Activated CD4-positive, alpha-beta T cell treated with anti-CD3 and anti-CD28 coated beads, Interleukin-2, amount 10 ng/mL, durations not matched to agents 24 days and 14 days (primary cell): Measurements from ENCODE around the gene MAP7D3. TPM values are rescaled to one million over a fixed set of nuclear protein-coding genes. Genes with fewer than 3 reads are reported as not detected.
"Not testable (repeated sequence)": the region's sequence is repeated elsewhere in the genome, so short reads cannot be mapped to it uniquely, and the experiment has no call there.

Experiments used
- DNase-seq: peaks from one replicate; pipeline ENCODE4 v3.0.0; 2022
- H3K27ac Mint-ChIP-seq: one replicate; pipeline ENCODE4 v1.8.0; 2022; ENCODE audit warnings: mild to moderate bottlenecking, mixed read lengths
- H3K27me3 Mint-ChIP-seq: one replicate; pipeline ENCODE4 v1.8.0; 2022; ENCODE audit warnings: mixed read lengths
- H3K36me3 Mint-ChIP-seq: one replicate; pipeline ENCODE4 v1.8.0; 2022; ENCODE audit warnings: low read depth, mild to moderate bottlenecking, mixed read lengths
- H3K4me1 Mint-ChIP-seq: one replicate; pipeline ENCODE4 v1.8.0; 2021; ENCODE audit warnings: mixed read lengths
- H3K4me3 Mint-ChIP-seq: one replicate; pipeline ENCODE4 v1.8.0; 2022; ENCODE audit warnings: mild to moderate bottlenecking, moderate library complexity, mixed read lengths
- H3K9me3 Mint-ChIP-seq: one replicate; pipeline ENCODE4 v1.8.0; 2021; ENCODE audit warnings: mixed read lengths
- intact Hi-C: fragments of 100-400 bp; cut with micrococcal nuclease; formaldehyde crosslinking; loops from one replicate; pipeline ENCODE4 v1.15.1; 2023
- total RNA-seq: library from RNA; stranded (reverse); gene quantifications from 2 replicates; pipeline ENCODE4 v1.2.3, GENCODE V29; 2022

MAP7D3 gene
- total RNA-seq, 1 donor from 2014 or later, result 26.7 TPM

- Mint-ChIP-seq H3K4me1 (no peaks in the 10 kb centered on the region), H3K4me3 (no peak overlapping the region), H3K27ac (no peak overlapping the region), H3K27me3 (no peaks in the 10 kb centered on the region), H3K9me3 (no peaks in the 10 kb centered on the region), H3K36me3 (peaks cover 2% of the 10 kb centered on the region)
- DNase-seq, result no peak
- intact Hi-C loops, result no loop called here
These were observed 74.8 kb downstream of the MAP7D3 start for GRCh38 chrX:136176399-136176825.

DNA sequence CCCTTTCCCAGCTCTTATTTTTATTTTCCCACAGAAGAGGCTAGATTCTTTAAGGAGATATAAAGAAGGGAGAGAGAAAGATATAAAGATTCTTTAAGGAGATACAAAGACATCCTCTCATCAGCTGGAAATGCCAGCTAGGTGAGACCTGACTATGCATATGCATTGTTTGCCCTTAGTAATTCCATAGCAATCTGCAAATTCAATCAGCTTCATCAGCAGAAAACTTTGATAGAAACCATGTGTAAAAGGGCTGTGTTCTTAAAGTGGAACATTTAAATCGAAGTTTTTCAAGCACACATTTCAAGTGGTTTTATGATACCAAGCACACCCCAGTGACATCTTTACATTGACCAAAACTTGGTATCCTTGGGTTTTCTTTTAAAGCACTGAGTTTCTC, 79.8 kb downstream of the MAP7D3 start:
- Mint-ChIP-seq H3K36me3 (peaks cover 2% of the 10 kb centered on the region), H3K27me3 (no peaks in the 10 kb centered on the region), H3K27ac (no peak overlapping the region), H3K4me1 (no peaks in the 10 kb centered on the region), H3K4me3 (no peak overlapping the region), H3K9me3 (no peaks in the 10 kb centered on the region)
- intact Hi-C loops, result no loop called here
- DNase-seq, result no peak

DNA sequence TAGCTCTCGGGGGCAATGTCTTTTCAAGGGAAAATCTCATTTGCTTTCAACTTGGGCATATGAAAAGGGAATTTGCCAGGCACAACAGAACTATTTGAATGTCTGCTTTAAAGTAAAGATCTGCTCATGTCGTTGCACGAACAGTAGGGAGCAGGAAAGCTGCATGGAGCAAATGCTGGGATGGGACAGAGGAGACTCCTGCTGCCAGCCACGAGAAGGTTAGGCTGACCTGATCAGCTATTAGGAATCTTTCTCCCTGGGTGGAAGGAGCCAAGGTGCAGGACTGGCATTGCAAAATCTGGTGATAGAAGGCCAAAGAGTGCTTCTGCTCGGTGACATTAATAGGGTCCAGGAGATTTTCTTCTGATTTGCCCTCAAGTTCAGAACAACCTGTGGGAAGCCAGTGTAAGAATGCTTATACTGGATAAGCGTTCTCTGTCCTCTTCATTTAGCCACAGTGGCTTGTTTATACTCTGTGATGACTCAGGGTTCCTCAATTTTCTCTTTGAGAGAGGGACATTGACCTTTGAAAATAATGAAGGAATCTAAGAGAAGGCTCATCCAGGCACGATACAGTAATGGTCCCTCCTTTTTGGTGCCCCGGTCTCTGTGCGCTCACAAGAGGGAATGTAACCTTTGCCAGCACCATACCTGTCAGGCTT, 80.9 kb downstream of the MAP7D3 start:
- Mint-ChIP-seq H3K4me3 (no peak overlapping the region), H3K27me3 (no peaks in the 10 kb centered on the region), H3K9me3 (no peaks in the 10 kb centered on the region), H3K36me3 (no peaks in the 10 kb centered on the region), H3K4me1 (no peaks in the 10 kb centered on the region), H3K27ac (no peak overlapping the region)
- DNase-seq, result no peak
- intact Hi-C loops, result no loop called here

GRCh38 chrX:136168929-136169735, 82.1 kb downstream of the MAP7D3 start:
- DNase-seq, result no peak
- H3K27ac Mint-ChIP-seq, result no peak overlapping the region
- no peaks in the 10 kb centered on the region for H3K36me3 Mint-ChIP-seq
- H3K4me1 Mint-ChIP-seq, result no peaks in the 10 kb centered on the region
- intact Hi-C loops, result loop anchor here (10.0 kb wide), 1 partner anchor 96 kb away; no protein-coding TSS in a partner anchor
- no peaks in the 10 kb centered on the region for H3K27me3 Mint-ChIP-seq
- no peaks in the 10 kb centered on the region for H3K9me3 Mint-ChIP-seq
- H3K4me3 Mint-ChIP-seq, result no peak overlapping the region

DNA sequence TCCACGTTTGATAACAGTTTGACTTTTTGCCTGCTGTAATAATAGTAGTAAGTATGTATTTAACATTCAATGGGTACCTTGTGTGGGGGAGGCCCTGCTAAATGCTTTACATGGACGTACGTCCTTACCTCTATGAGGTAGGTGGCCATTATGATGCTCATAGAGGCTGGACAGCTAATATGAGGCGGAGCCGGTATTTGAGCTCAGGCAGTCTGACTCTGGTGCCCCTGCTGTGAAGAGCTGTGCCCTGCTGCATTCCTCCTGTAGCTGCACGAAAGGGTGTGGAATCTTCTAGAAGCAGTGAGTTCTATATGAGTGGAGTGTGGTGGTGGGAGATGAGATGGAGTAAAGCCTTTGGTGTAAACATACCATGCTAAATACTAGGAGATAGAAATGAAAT, 83.2 kb downstream of the MAP7D3 start:
- not testable (repeated sequence) for H3K27me3 Mint-ChIP-seq, H3K27ac Mint-ChIP-seq, H3K4me3 Mint-ChIP-seq, H3K4me1 Mint-ChIP-seq, DNase-seq, H3K36me3 Mint-ChIP-seq, H3K9me3 Mint-ChIP-seq
- intact Hi-C loops, result loop anchor here (10.0 kb wide), 1 partner anchor 97 kb away; no protein-coding TSS in a partner anchor

GRCh38 chrX:136166221-136166855, 84.9 kb downstream of the MAP7D3 start:
- Mint-ChIP-seq H3K4me3 (no peak overlapping the region), H3K27ac (no peak overlapping the region), H3K9me3 (no peaks in the 10 kb centered on the region), H3K4me1 (peaks cover 2% of the 10 kb centered on the region), H3K27me3 (no peaks in the 10 kb centered on the region), H3K36me3 (no peaks in the 10 kb centered on the region)
- DNase-seq, result peak; percentile 58
- intact Hi-C loops, result loop anchor here (10.0 kb wide), 1 partner anchor 98 kb away; no protein-coding TSS in a partner anchor

GRCh38 chrX:136165406-136165805, 85.8 kb downstream of the MAP7D3 start:
- no peak for DNase-seq
- Mint-ChIP-seq H3K27me3 (no peaks in the 10 kb centered on the region), H3K9me3 (no peaks in the 10 kb centered on the region), H3K36me3 (no peaks in the 10 kb centered on the region), H3K4me1 (peaks cover 2% of the 10 kb centered on the region), H3K27ac (no peak overlapping the region), H3K4me3 (no peak overlapping the region)
- intact Hi-C loops, result loop anchor here (10.0 kb wide), 1 partner anchor 99 kb away; no protein-coding TSS in a partner anchor

- intact Hi-C loops, result loop anchor here (1.0 to 10.0 kb wide), 2 partner anchors 101 to 135 kb away; no protein-coding TSS in a partner anchor
These were observed 87.5 kb downstream of the MAP7D3 start for GRCh38 chrX:136163689-136164088.

More at GRCh38 chrX:136163689-136164088, 87.5 kb downstream of the MAP7D3 start:
- Mint-ChIP-seq H3K4me3 (no peak overlapping the region), H3K9me3 (no peaks in the 10 kb centered on the region), H3K27ac (no peak overlapping the region), H3K4me1 (peaks cover 5% of the 10 kb centered on the region), H3K27me3 (no peaks in the 10 kb centered on the region), H3K36me3 (no peaks in the 10 kb centered on the region)
- DNase-seq, result no peak

Other genes starting within 250 kb of the MAP7D3 start
- gene FHL1, start 103.9 kb downstream of the MAP7D3 start, total RNA-seq, result 14.0 and 15.2 TPM in 2 replicates
- not detected in 2 replicates for gene ADGRG4, start 49.6 kb upstream of the MAP7D3 start, total RNA-seq
- not detected in 2 replicates for gene BRS3, start 236.5 kb upstream of the MAP7D3 start, total RNA-seq
- gene HTATSF1, start 246.2 kb upstream of the MAP7D3 start, total RNA-seq, result 49.4 and 55.1 TPM in 2 replicates